Measurements from ENCODE around the gene MKX. TPM values are rescaled to one million over a fixed set of nuclear protein-coding genes. Genes with fewer than 3 reads are reported as not detected.

Gene MKX
- total and polyA plus RNA-seq, 4 donors, result 0.57 to 3.0 (median 2.0) TPM; not detected in 1

GRCh38 chr10:27717861-27718260, 27.8 kb downstream of the MKX start:
- Histone ChIP-seq H3K4me3 (ENCODE audit: low read depth in 1 of 3, low read length in 3 of 3) (no peak overlapping the region), H3K9ac (ENCODE audit: low read depth in 1 of 2, low read length in 2 of 2) (no peak overlapping the region), H3K4me1 (ENCODE audit: control insufficient read depth in 4 of 4, insufficient read depth in 4 of 4, low read length in 3 of 4) (no peaks in the 10 kb centered on the region), H3K9me3 (ENCODE audit: control insufficient read depth in 4 of 4, low read length in 3 of 4) (no peaks in the 10 kb centered on the region), H3K27ac (ENCODE audit: low read depth in 1 of 2, low read length in 2 of 2) (no peak overlapping the region), H3K27me3 (ENCODE audit: control insufficient read depth in 4 of 4, insufficient read depth in 4 of 4, low read length in 3 of 4) (no peaks in the 10 kb centered on the region), H3K36me3 (ENCODE audit: control insufficient read depth in 4 of 4, insufficient read depth in 3 of 4, low read depth in 1 of 4, low read length in 3 of 4) (no peaks in the 10 kb centered on the region)
- DNase-seq (ENCODE audit: low spot score), result no peak
- TF ChIP-seq HNF4G (IDR thresholded peaks at IDR 0.05) (no peak), FOXA2 (IDR thresholded peaks at IDR 0.05) (no peak), YY1 (IDR thresholded peaks at IDR 0.05) (no peak), GABPA (IDR thresholded peaks at IDR 0.05 in 1 of 2, conservative IDR thresholded peaks at IDR 0.05 in 1 of 2) (no peak), MAX (IDR thresholded peaks at IDR 0.05) (no peak), EGR1 (IDR thresholded peaks at IDR 0.05; ENCODE audit: low read depth in 2 of 2) (no peak)
- WGBS, result 90% methylated on average over 3 of the region's 3 CpGs

GRCh38 chr10:27717224-27717623, 28.4 kb downstream of the MKX start:
- no peaks in the 10 kb centered on the region for H3K27me3 ChIP-seq (ENCODE audit: control insufficient read depth in 4 of 4, insufficient read depth in 4 of 4, low read length in 3 of 4)
- no peaks in the 10 kb centered on the region for H3K9me3 ChIP-seq (ENCODE audit: control insufficient read depth in 4 of 4, low read length in 3 of 4)
- H3K27ac ChIP-seq (ENCODE audit: low read depth in 1 of 2, low read length in 2 of 2), result no peak overlapping the region
- no peak overlapping the region for H3K4me3 ChIP-seq (ENCODE audit: low read depth in 1 of 3, low read length in 3 of 3)
- TF ChIP-seq CTCF (IDR thresholded peaks at IDR 0.05; ENCODE audit: low read depth, low read length, missing input control) (no peak), JUND (IDR thresholded peaks at IDR 0.05) (no peak), YY1 (IDR thresholded peaks at IDR 0.05) (no peak), HNF4A (conservative IDR thresholded peaks at IDR 0.05) (no peak), EGR1 (IDR thresholded peaks at IDR 0.05; ENCODE audit: low read depth in 2 of 2) (no peak), GABPA (IDR thresholded peaks at IDR 0.05 in 1 of 2, conservative IDR thresholded peaks at IDR 0.05 in 1 of 2) (no peak), ZBTB33 (IDR thresholded peaks at IDR 0.05) (no peak), RXRA (IDR thresholded peaks at IDR 0.05) (no peak), ATF3 (IDR thresholded peaks at IDR 0.05) (no peak), HNF4G (IDR thresholded peaks at IDR 0.05) (no peak), FOXA2 (IDR thresholded peaks at IDR 0.05) (no peak), FOXA1 (IDR thresholded peaks at IDR 0.05) (no peak), RAD21 (IDR thresholded peaks at IDR 0.05) (no peak), NR2F2 (IDR thresholded peaks at IDR 0.05) (no peak), MAX (IDR thresholded peaks at IDR 0.05) (no peak), TAF1 (conservative IDR thresholded peaks at IDR 0.05) (no peak), REST (IDR thresholded peaks at IDR 0.05) (no peak), SP1 (IDR thresholded peaks at IDR 0.05) (no peak)
- no peaks in the 10 kb centered on the region for H3K36me3 ChIP-seq (ENCODE audit: control insufficient read depth in 4 of 4, insufficient read depth in 3 of 4, low read depth in 1 of 4, low read length in 3 of 4)
- no peak overlapping the region for H3K9ac ChIP-seq (ENCODE audit: low read depth in 1 of 2, low read length in 2 of 2)
- no peak for DNase-seq (ENCODE audit: low spot score)
- no peaks in the 10 kb centered on the region for H3K4me1 ChIP-seq (ENCODE audit: control insufficient read depth in 4 of 4, insufficient read depth in 4 of 4, low read length in 3 of 4)
- 86% methylated on average over 3 of the region's 3 CpGs for WGBS

Measured in liver (tissue), 9 donors.